ENCODE measurements around the gene PANK2.
"Not testable (repeated sequence)": the region's sequence is repeated elsewhere in the genome, so short reads cannot be mapped to it uniquely, and the experiment has no call there.

The PANK2 gene

DNA sequence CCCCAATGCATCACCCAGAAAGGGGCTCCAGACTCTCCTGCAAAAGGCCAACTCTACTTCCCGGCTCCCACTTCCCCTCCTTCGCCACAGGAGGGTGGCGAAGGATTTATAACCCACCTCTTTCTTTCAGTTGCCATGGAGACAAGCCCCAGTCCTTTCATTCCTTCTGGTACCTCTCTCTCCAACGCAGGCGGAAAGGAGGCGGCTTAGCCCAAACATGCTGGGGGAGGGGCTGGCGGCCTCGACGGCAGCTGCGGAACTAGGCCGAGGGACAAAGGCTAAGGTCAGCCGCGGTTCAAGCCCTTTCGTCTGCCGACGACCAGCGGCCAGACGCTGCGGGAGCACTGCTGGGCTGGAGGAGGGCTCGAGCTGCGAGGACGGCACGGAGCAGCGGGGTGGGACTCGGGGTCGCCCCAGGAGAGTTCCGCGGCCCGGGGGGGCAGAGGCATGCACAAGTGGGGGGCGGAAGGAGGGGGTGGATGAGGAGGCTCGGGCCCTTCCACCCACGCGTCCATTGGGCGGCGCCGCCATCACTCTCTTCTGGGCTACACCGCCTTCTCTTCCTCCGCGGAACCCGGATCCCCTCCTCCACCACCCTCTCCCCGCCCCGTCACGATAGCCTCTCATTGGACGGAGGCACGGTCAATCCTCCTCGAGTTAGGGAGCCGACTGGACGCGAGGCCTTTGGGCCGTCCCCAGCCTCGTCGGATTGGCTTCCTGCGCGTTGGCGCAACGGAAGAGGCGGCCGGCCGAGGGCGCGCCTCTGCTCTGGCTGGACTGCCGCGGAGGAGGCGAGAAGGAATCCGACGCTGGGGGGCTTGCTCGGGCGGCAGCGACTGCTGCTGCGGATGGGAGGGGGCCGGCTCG, at the start of gene PANK2:
TSS of gene PANK2 (plus strand) at position 766 of the 867 bp plus-strand sequence.
- Histone ChIP-seq H3K27ac (ENCODE audit: low read depth, low read length) (peak within 1 kb of the TSS; percentile 98), H3K4me3 (ENCODE audit: low read depth, low read length) (peak within 1 kb of the TSS; percentile 100)

DNA sequence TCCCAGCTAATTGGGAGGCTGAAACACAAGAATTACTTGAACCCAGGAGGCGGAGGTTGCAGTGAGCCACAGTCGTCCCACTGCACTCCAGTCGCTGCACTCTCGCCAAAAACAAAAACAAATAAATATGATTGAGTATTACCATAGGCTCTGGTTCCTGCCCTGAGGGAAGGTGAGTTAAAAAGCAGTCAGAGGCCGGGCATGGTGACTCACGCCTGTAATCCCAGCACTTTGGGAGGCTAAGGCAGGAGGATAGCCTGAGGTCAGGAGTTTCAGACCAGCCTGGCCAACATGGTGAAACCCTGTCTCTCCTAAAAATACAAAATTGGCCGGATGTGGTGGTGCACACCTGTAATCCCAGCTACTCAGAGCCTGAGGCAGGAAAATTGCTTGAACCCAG, 49.0 kb upstream of the PANK2 start:
- H3K27ac ChIP-seq (ENCODE audit: low read depth, low read length); H3K4me1 ChIP-seq (ENCODE audit: control insufficient read depth, insufficient read depth, low read length); H3K9ac ChIP-seq (ENCODE audit: low read depth, low read length); H3K36me3 ChIP-seq (ENCODE audit: control insufficient read depth, insufficient read depth, low read length); H3K9me3 ChIP-seq (ENCODE audit: control insufficient read depth, insufficient read depth, low read length); H3K4me3 ChIP-seq (ENCODE audit: low read depth, low read length); H3K27me3 ChIP-seq (ENCODE audit: control insufficient read depth, insufficient read depth, low read length): not testable (repeated sequence)

More for the DNA sequence above, at the start of gene PANK2:
- peaks cover 21% of the 10 kb centered on the region for H3K36me3 ChIP-seq (ENCODE audit: control insufficient read depth, insufficient read depth, low read length)
- H3K9ac ChIP-seq (ENCODE audit: low read depth, low read length) = peak within 1 kb of the TSS; percentile 96
- H3K4me1 ChIP-seq (ENCODE audit: control insufficient read depth, insufficient read depth, low read length) = peaks cover 29% of the 10 kb centered on the region
- no peaks in the 10 kb centered on the region for H3K9me3 ChIP-seq (ENCODE audit: control insufficient read depth, insufficient read depth, low read length)
- no peaks in the 10 kb centered on the region for H3K27me3 ChIP-seq (ENCODE audit: control insufficient read depth, insufficient read depth, low read length)

DNA sequence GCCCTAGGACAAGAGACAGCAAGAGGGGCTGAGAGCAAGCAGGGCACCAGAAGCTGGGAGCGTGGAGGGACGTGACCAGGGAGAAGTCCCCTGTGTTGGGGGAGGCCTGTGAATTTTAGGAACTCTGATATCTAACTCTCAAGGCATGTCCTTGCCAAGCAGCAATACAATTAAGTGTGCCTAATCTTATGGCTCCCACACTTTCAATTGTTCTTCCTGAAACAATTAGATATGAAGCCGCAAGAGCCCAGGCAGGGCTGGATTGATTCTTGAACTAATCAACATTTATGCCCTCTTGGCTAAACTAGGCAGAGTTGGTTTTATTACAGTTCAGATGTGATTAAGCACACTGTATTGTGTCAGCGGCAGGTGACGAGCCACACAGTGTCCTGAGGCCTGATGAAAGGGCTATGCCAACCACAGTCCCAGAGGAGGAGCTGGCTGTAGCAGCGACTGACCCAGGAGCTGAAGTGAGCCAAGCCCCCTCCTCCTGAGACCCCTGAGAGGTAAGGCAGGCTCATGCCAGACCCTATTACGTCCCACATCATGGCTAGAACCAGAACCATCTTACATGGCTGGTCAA, 46.7 kb upstream of the PANK2 start:
- no peak overlapping the region for H3K4me3 ChIP-seq (ENCODE audit: low read depth, low read length)
- H3K9ac ChIP-seq (ENCODE audit: low read depth, low read length) = no peak overlapping the region
- H3K27ac ChIP-seq (ENCODE audit: low read depth, low read length) = no peak overlapping the region
- no peaks in the 10 kb centered on the region for H3K36me3 ChIP-seq (ENCODE audit: control insufficient read depth, insufficient read depth, low read length)
- H3K27me3 ChIP-seq (ENCODE audit: control insufficient read depth, insufficient read depth, low read length) = no peaks in the 10 kb centered on the region
- H3K4me1 ChIP-seq (ENCODE audit: control insufficient read depth, insufficient read depth, low read length) = peaks cover 4% of the 10 kb centered on the region; the same call in 1 of the 2 replicates
- no peaks in the 10 kb centered on the region for H3K9me3 ChIP-seq (ENCODE audit: control insufficient read depth, insufficient read depth, low read length)

GRCh38 chr20:3843490-3843889, 45.7 kb upstream of the PANK2 start:
- Histone ChIP-seq H3K36me3 (ENCODE audit: control insufficient read depth, insufficient read depth, low read length) (no peaks in the 10 kb centered on the region), H3K9me3 (ENCODE audit: control insufficient read depth, insufficient read depth, low read length) (no peaks in the 10 kb centered on the region), H3K27me3 (ENCODE audit: control insufficient read depth, insufficient read depth, low read length) (no peaks in the 10 kb centered on the region), H3K4me1 (ENCODE audit: control insufficient read depth, insufficient read depth, low read length) (peaks cover 4% of the 10 kb centered on the region; the same call in 1 of the 2 replicates), H3K4me3 (ENCODE audit: low read depth, low read length) (no peak overlapping the region), H3K9ac (ENCODE audit: low read depth, low read length) (no peak overlapping the region), H3K27ac (ENCODE audit: low read depth, low read length) (no peak overlapping the region)

DNA sequence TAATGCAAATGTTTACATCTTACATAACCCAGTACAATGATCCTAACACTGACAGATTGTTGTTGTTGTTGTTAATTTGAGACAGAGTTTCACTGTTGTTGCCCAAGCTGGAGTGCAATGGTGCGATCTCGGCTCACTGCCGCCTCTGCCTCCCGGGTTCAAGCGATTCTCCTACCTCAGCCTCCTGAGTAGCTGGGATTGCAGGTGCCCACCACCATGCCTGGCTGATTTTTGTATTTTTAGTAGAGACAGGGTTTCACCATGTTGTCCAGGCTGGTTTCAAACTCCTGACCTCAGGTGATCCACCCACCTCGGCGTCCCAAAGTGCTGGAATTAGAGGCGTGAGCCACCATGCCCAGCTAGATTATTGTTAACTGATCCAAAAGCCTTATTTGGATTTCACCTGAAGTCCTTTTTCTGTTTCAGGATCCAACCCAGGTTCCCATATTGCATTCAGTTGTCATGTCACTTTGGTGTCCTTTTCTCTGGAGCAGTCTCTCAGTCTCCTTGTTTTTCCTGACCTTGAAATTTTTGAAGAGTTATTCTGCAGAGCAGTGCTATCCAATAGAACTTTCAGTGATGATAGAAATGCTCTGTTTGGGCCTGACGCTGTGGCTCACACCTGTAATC, 45.1 kb upstream of the PANK2 start:
- H3K4me1 ChIP-seq (ENCODE audit: control insufficient read depth, insufficient read depth, low read length); H3K9ac ChIP-seq (ENCODE audit: low read depth, low read length); H3K4me3 ChIP-seq (ENCODE audit: low read depth, low read length); H3K27ac ChIP-seq (ENCODE audit: low read depth, low read length); H3K27me3 ChIP-seq (ENCODE audit: control insufficient read depth, insufficient read depth, low read length); H3K36me3 ChIP-seq (ENCODE audit: control insufficient read depth, insufficient read depth, low read length); H3K9me3 ChIP-seq (ENCODE audit: control insufficient read depth, insufficient read depth, low read length): not testable (repeated sequence)

GRCh38 chr20:3846378-3846739, 42.8 kb upstream of the PANK2 start:
- Histone ChIP-seq H3K9me3 (ENCODE audit: control insufficient read depth, insufficient read depth, low read length) (no peaks in the 10 kb centered on the region), H3K36me3 (ENCODE audit: control insufficient read depth, insufficient read depth, low read length) (0 out of 2 replicates have a peak, but pooled peaks cover 3% of the 10 kb centered on the region), H3K4me1 (ENCODE audit: control insufficient read depth, insufficient read depth, low read length) (no peaks in the 10 kb centered on the region), H3K27ac (ENCODE audit: low read depth, low read length) (peak overlapping the region; percentile 33), H3K4me3 (ENCODE audit: low read depth, low read length) (peak overlapping the region; percentile 75), H3K9ac (ENCODE audit: low read depth, low read length) (peak overlapping the region; percentile 63), H3K27me3 (ENCODE audit: control insufficient read depth, insufficient read depth, low read length) (no peaks in the 10 kb centered on the region)

GRCh38 chr20:3846740-3847428, 42.3 kb upstream of the PANK2 start, which contains the start of gene MAVS:
Gene MAVS (plus strand): TSS chr20:3846834. CDS start chr20:3854625, 7,791 bp downstream.
- peak within 1 kb of the TSS; percentile 69 for H3K9ac ChIP-seq (ENCODE audit: low read depth, low read length)

DNA sequence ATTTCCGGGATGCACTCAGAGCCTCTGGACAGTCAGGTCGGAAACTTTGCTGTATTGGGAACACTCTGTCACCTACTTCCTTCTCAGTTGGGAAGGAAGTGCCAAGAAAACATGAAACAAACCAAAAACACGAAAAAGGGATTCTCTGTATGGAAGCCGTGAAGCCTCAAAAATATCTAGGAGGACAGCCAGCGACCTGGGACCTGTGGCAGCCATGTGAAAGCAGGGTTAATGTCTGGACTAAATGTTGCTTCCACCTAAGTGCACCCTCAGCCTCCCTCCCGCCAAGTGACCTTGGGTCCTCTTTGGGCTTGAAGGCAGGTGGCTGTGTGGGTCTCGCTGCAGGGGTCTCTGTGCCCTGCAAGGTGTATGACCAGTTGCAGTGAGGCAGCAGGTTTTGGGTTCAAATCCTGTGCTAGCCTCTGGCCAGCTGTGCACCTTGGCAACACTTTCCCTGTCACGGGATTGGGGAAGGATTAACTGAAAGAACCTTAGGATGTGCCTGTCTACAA, 41.7 kb upstream of the PANK2 start:
- H3K4me1 ChIP-seq (ENCODE audit: control insufficient read depth, insufficient read depth, low read length) = no peaks in the 10 kb centered on the region
- peak overlapping the region; percentile 75 for H3K4me3 ChIP-seq (ENCODE audit: low read depth, low read length)
- H3K27me3 ChIP-seq (ENCODE audit: control insufficient read depth, insufficient read depth, low read length) = no peaks in the 10 kb centered on the region

More at GRCh38 chr20:3846740-3847428, 42.3 kb upstream of the PANK2 start, which contains the start of gene MAVS:
- H3K9me3 ChIP-seq (ENCODE audit: control insufficient read depth, insufficient read depth, low read length) = no peaks in the 10 kb centered on the region
- H3K36me3 ChIP-seq (ENCODE audit: control insufficient read depth, insufficient read depth, low read length) = 0 out of 2 replicates have a peak, but pooled peaks cover 3% of the 10 kb centered on the region
- peak within 1 kb of the TSS; percentile 75 for H3K4me3 ChIP-seq (ENCODE audit: low read depth, low read length)
- no peaks in the 10 kb centered on the region for H3K27me3 ChIP-seq (ENCODE audit: control insufficient read depth, insufficient read depth, low read length)
- H3K27ac ChIP-seq (ENCODE audit: low read depth, low read length) = peak within 1 kb of the TSS; percentile 66
- no peaks in the 10 kb centered on the region for H3K4me1 ChIP-seq (ENCODE audit: control insufficient read depth, insufficient read depth, low read length)

GRCh38 chr20:3848565-3848964, 40.6 kb upstream of the PANK2 start:
- Histone ChIP-seq H3K4me1 (ENCODE audit: control insufficient read depth, insufficient read depth, low read length) (no peaks in the 10 kb centered on the region), H3K27me3 (ENCODE audit: control insufficient read depth, insufficient read depth, low read length) (no peaks in the 10 kb centered on the region), H3K27ac (ENCODE audit: low read depth, low read length) (no peak overlapping the region), H3K9me3 (ENCODE audit: control insufficient read depth, insufficient read depth, low read length) (no peaks in the 10 kb centered on the region), H3K9ac (ENCODE audit: low read depth, low read length) (no peak overlapping the region), H3K36me3 (ENCODE audit: control insufficient read depth, insufficient read depth, low read length) (0 out of 2 replicates have a peak, but pooled peaks cover 3% of the 10 kb centered on the region), H3K4me3 (ENCODE audit: low read depth, low read length) (no peak overlapping the region)

More for the DNA sequence above, 41.7 kb upstream of the PANK2 start:
- Histone ChIP-seq H3K27ac (ENCODE audit: low read depth, low read length) (peak overlapping the region; percentile 66), H3K36me3 (ENCODE audit: control insufficient read depth, insufficient read depth, low read length) (0 out of 2 replicates have a peak, but pooled peaks cover 3% of the 10 kb centered on the region), H3K9me3 (ENCODE audit: control insufficient read depth, insufficient read depth, low read length) (no peaks in the 10 kb centered on the region), H3K9ac (ENCODE audit: low read depth, low read length) (peak overlapping the region; percentile 69; the same call in 1 of the 2 replicates)

DNA sequence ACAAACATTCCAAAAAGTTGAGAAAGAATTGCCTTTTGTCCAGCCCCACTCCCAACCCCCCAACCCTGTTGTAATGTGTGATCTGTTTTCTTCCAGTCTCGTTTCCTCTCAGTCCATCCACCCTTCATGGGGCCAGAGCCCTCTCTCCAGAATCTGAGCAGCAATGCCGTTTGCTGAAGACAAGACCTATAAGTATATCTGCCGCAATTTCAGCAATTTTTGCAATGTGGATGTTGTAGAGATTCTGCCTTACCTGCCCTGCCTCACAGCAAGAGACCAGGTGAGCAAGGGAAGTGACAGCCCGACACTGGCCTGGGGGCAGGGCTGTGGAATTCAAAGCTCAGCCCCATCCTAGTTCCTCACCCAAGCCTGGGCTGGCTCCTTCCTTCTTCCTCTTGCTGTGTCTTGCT, 34.7 kb upstream of the PANK2 start:
- Histone ChIP-seq H3K9ac (ENCODE audit: low read depth, low read length) (no peak overlapping the region), H3K4me1 (ENCODE audit: control insufficient read depth, insufficient read depth, low read length) (no peaks in the 10 kb centered on the region), H3K27ac (ENCODE audit: low read depth, low read length) (no peak overlapping the region), H3K9me3 (ENCODE audit: control insufficient read depth, insufficient read depth, low read length) (no peaks in the 10 kb centered on the region), H3K27me3 (ENCODE audit: control insufficient read depth, insufficient read depth, low read length) (no peaks in the 10 kb centered on the region), H3K36me3 (ENCODE audit: control insufficient read depth, insufficient read depth, low read length) (peaks cover 25% of the 10 kb centered on the region), H3K4me3 (ENCODE audit: low read depth, low read length) (no peak overlapping the region)
